Measurements from ENCODE around the gene INPP4B. TPM values are rescaled to one million over a fixed set of nuclear protein-coding genes. Genes with fewer than 3 reads are reported as not detected.
"Not testable (repeated sequence)": the region's sequence is repeated elsewhere in the genome, so short reads cannot be mapped to it uniquely, and the experiment has no call there.

The INPP4B gene
- total RNA-seq, 1 donor from 2014 or later: 84.9 TPM

- no peak for DNase-seq (ENCODE audit: low spot score)
Observed at GRCh38 chr4:142085513-142086292, 760.4 kb downstream of the INPP4B start.

GRCh38 chr4:142083264-142083663, 762.8 kb downstream of the INPP4B start:
- DNase-seq (ENCODE audit: low spot score): no peak

- DNase-seq (ENCODE audit: low spot score): no peak
Observed at GRCh38 chr4:142081025-142081424, 765.1 kb downstream of the INPP4B start.

- DNase-seq (ENCODE audit: low spot score): no peak
Observed at GRCh38 chr4:142079959-142080358, 766.1 kb downstream of the INPP4B start.

- no peak for DNase-seq (ENCODE audit: low spot score)
Observed at GRCh38 chr4:142077048-142077447, 769.1 kb downstream of the INPP4B start.

GRCh38 chr4:142068304-142068703, 777.8 kb downstream of the INPP4B start:
- not testable (repeated sequence) for DNase-seq (ENCODE audit: low spot score)

GRCh38 chr4:142066562-142066961, 779.5 kb downstream of the INPP4B start:
- not testable (repeated sequence) for DNase-seq (ENCODE audit: low spot score)

- DNase-seq (ENCODE audit: low spot score): no peak
Observed at GRCh38 chr4:142065086-142065647, 780.9 kb downstream of the INPP4B start.

GRCh38 chr4:142064181-142064580, 781.9 kb downstream of the INPP4B start:
- DNase-seq (ENCODE audit: low spot score): no peak

GRCh38 chr4:142045996-142046395, 800.1 kb downstream of the INPP4B start:
- no peak for DNase-seq (ENCODE audit: low spot score)

- no peak for DNase-seq (ENCODE audit: low spot score)
Observed at GRCh38 chr4:142044271-142044670, 801.8 kb downstream of the INPP4B start.

- DNase-seq (ENCODE audit: low spot score): no peak
Observed at GRCh38 chr4:142043509-142043908, 802.6 kb downstream of the INPP4B start.

GRCh38 chr4:142041788-142042187, 804.3 kb downstream of the INPP4B start:
- no peak for DNase-seq (ENCODE audit: low spot score)

- DNase-seq (ENCODE audit: low spot score): no peak
Observed at GRCh38 chr4:142040043-142040442, 806.1 kb downstream of the INPP4B start.

- no peak for DNase-seq (ENCODE audit: low spot score)
Observed at GRCh38 chr4:142036795-142037583, 809.1 kb downstream of the INPP4B start.

GRCh38 chr4:142035566-142035965, 810.5 kb downstream of the INPP4B start:
- no peak for DNase-seq (ENCODE audit: low spot score)

- DNase-seq (ENCODE audit: low spot score): no peak
Observed at GRCh38 chr4:142034101-142034500, 812.0 kb downstream of the INPP4B start.

GRCh38 chr4:142030010-142030409, 816.1 kb downstream of the INPP4B start:
- no peak for DNase-seq (ENCODE audit: low spot score)

- DNase-seq (ENCODE audit: low spot score): no peak
Observed at GRCh38 chr4:142021761-142022160, 824.3 kb downstream of the INPP4B start.

GRCh38 chr4:142021181-142021580, 824.9 kb downstream of the INPP4B start:
- DNase-seq (ENCODE audit: low spot score): no peak

GRCh38 chr4:142016031-142016430, 830.1 kb downstream of the INPP4B start:
- no peak for DNase-seq (ENCODE audit: low spot score)

- no peak for DNase-seq (ENCODE audit: low spot score)
Observed at GRCh38 chr4:142009751-142010150, 836.4 kb downstream of the INPP4B start.

GRCh38 chr4:142005519-142005918, 840.6 kb downstream of the INPP4B start:
- no peak for DNase-seq (ENCODE audit: low spot score)
